H1 (cell line): Measurements from ENCODE around the gene MRPL27. TPM values are rescaled to one million over a fixed set of nuclear protein-coding genes. Genes with fewer than 3 reads are reported as not detected.

ENCODE experiments used
- SIX5 ChIP-seq: IDR thresholded peaks from 2 replicates; pipeline ENCODE4 v1.6.1; 2011; ENCODE audit warnings: mild to moderate bottlenecking, low read depth, low read length
- SRF ChIP-seq: IDR thresholded peaks from 2 replicates; pipeline ENCODE4 v1.6.1; 2011; ENCODE audit warnings: mild to moderate bottlenecking, low read depth, low read length, moderate library complexity
- polyA plus RNA-seq, 7 experiments: library from polyadenylated mRNA; depleted of rRNA in 3 of 7; stranded (reverse) in 5 of 7; unstranded in 2 of 7; fragments of >200 nt in 5 of 7; fragments of 200-250 nt in 2 of 7; gene quantifications; 1 replicate in 5 of 7; 2 replicates in 1 of 7; 4 replicates in 1 of 7; pipeline versions ENCODE4 v1.2.1 to v1.2.3, GENCODE V29; 2011 to 2013; ENCODE audit warnings: missing spikeins in 2 of 7, mixed read lengths in 2 of 7
- total RNA-seq: library from RNA; stranded (reverse); fragmentation: NEBNext Ultra II Directional; extraction: Animal tissue kit (Norgen Biotek cat#: 25700); gene quantifications from 2 replicates; pipeline ENCODE4 v1.2.1, GENCODE V29; 2021

MRPL27 gene
- total and polyA plus RNA-seq, 2 of the 8 experiments (the other 6 are each of a cell fraction or from before 2014, with no cell fraction given): 75.6 to 135 TPM

GRCh38 chr17:50349243-50349600 lies 23.8 kb downstream of the MRPL27 start (continued):
- TF ChIP-seq SIX5 (no peak), SRF (no peak)
